Esophagus muscularis mucosa (tissue), 4 donors: Measurements from ENCODE around the gene PPTC7. TPM values are rescaled to one million over a fixed set of nuclear protein-coding genes. Genes with fewer than 3 reads are reported as not detected.

Experiments used
- DNase-seq: peaks from one replicate; pipeline ENCODE4 v3.0.0-alpha.2; 2017; ENCODE audit errors: extremely low spot score
- H3K27ac ChIP-seq, 4 donors: fragments of 200-600 bp; sonication (generic); replicated peaks in 1 of 4; 1 replicate in 3 of 4; 2 replicates in 1 of 4; pipeline ENCODE4 v1.5.1; 2016 to 2019; ENCODE audit warnings: mild to moderate bottlenecking in 1 of 4
- H3K27me3 ChIP-seq, 4 donors: fragments of 200-600 bp; sonication (generic); one replicate each; pipeline versions ENCODE4 v1.5.1 to v1.6.0; 2016 to 2019
- H3K36me3 ChIP-seq, 4 donors: fragments of 200-600 bp; sonication (generic); one replicate each; pipeline ENCODE4 v1.5.1; 2016 to 2019
- H3K4me1 ChIP-seq, 4 donors: fragments of 200-600 bp; sonication (generic); one replicate each; pipeline ENCODE4 v1.5.1; 2016 to 2019
- H3K4me3 ChIP-seq, 4 donors: fragments of 200-600 bp; sonication (generic); 1 replicate in 2 of 4; 2 replicates in 2 of 4; pipeline ENCODE4 v1.5.1; 2016 to 2019; ENCODE audit warnings: mild to moderate bottlenecking in 4 of 4, moderate library complexity in 1 of 4
- H3K9me3 ChIP-seq, 4 donors: fragments of 200-600 bp; sonication (generic); 1 replicate in 3 of 4; 2 replicates in 1 of 4; pipeline ENCODE4 v1.5.1; 2016 to 2019
- CTCF ChIP-seq, 3 experiments: fragments of 200-600 bp in 2 of 3; fragments of 450-650 bp in 1 of 3; sonication (generic) in 2 of 3; IDR thresholded peaks; one replicate each; pipeline ENCODE4 v1.5.1; 2017 to 2019; ENCODE audit warnings: antibody characterized with exemption in 3 of 3, mild to moderate bottlenecking in 2 of 3, moderate library complexity in 1 of 3
- EP300 ChIP-seq: sonication (generic); formaldehyde crosslinking; IDR thresholded peaks from one replicate; pipeline ENCODE4 v1.6.1; 2017; ENCODE audit warnings: antibody characterized with exemption
- POLR2A ChIP-seq: fragments of 450-650 bp; IDR thresholded peaks from one replicate; pipeline ENCODE4 v1.6.1; 2017; ENCODE audit warnings: antibody characterized with exemption, moderate library complexity, mild to moderate bottlenecking, low read depth
- POLR2AphosphoS5 ChIP-seq, 2 donors: sonication (generic); formaldehyde crosslinking; IDR thresholded peaks; one replicate each; pipeline ENCODE4 v1.6.1; 2017; ENCODE audit warnings: antibody characterized with exemption in 2 of 2
- WGBS: methylation state at CpG from one replicate; pipeline ENCODE4 v1.1.5; 2018; 5-methylcytosine and 5-hydroxymethylcytosine counted together
- intact Hi-C: fragments of 100-400 bp; cut with DNase I; formaldehyde crosslinking; loops from one replicate; pipeline ENCODE4 v1.15.1; 2023
- total RNA-seq, 4 donors: library from RNA; depleted of rRNA; stranded (reverse); fragments of >200 nt; gene quantifications; one replicate each; pipeline versions ENCODE4 v1.1.0 to v1.2.1, GENCODE V29; 2016

The PPTC7 gene
- total RNA-seq, 4 donors from 2014 or later, result 36.6 to 55.6 (median 53.2) TPM

GRCh38 chr12:110516995-110517394, 66.1 kb downstream of the PPTC7 start:
- H3K27ac ChIP-seq, result no peak overlapping the region
- intact Hi-C loops, result no loop called here
- WGBS, result 90% methylated on average over 3 of the region's 3 CpGs
- no peak for TF ChIP-seq POLR2A
- TF ChIP-seq CTCF (IDR thresholded peaks at IDR 0.05), result no peak
- no peak for TF ChIP-seq POLR2AphosphoS5 (IDR thresholded peaks at IDR 0.05)
- TF ChIP-seq EP300, result no peak
- H3K36me3 ChIP-seq, result no peaks in the 10 kb centered on the region
- no peaks in the 10 kb centered on the region for H3K27me3 ChIP-seq
- no peak overlapping the region for H3K4me3 ChIP-seq
- no peak for DNase-seq
- H3K9me3 ChIP-seq, result no peaks in the 10 kb centered on the region
- peaks cover 0 to 10% (median 6%) of the 10 kb centered on the region in 4 donors for H3K4me1 ChIP-seq

GRCh38 chr12:110514363-110514762, 68.8 kb downstream of the PPTC7 start:
- H3K27me3 ChIP-seq, result no peaks in the 10 kb centered on the region
- H3K9me3 ChIP-seq, result no peaks in the 10 kb centered on the region
- no peak overlapping the region for H3K27ac ChIP-seq
- no peaks in the 10 kb centered on the region for H3K36me3 ChIP-seq
- DNase-seq, result no peak
- intact Hi-C loops, result no loop called here
- peaks cover 0 to 10% (median 6%) of the 10 kb centered on the region in 4 donors for H3K4me1 ChIP-seq
- no peak overlapping the region for H3K4me3 ChIP-seq
- 70% methylated on average over 1 of the region's 1 CpG for WGBS
- TF ChIP-seq EP300 (no peak), POLR2A (no peak), POLR2AphosphoS5 (IDR thresholded peaks at IDR 0.05) (no peak), CTCF (IDR thresholded peaks at IDR 0.05) (no peak)

GRCh38 chr12:110513842-110514241, 69.3 kb downstream of the PPTC7 start:
- Histone ChIP-seq H3K4me3 (no peak overlapping the region), H3K4me1 (peaks cover 0 to 10% (median 6%) of the 10 kb centered on the region in 4 donors), H3K9me3 (no peaks in the 10 kb centered on the region), H3K36me3 (no peaks in the 10 kb centered on the region), H3K27me3 (no peaks in the 10 kb centered on the region), H3K27ac (no peak overlapping the region)
- DNase-seq, result no peak
- WGBS, result 81% methylated on average over 6 of the region's 6 CpGs
- TF ChIP-seq CTCF (IDR thresholded peaks at IDR 0.05) (no peak), POLR2AphosphoS5 (IDR thresholded peaks at IDR 0.05) (no peak), POLR2A (no peak), EP300 (no peak)
- intact Hi-C loops, result no loop called here

- TF ChIP-seq POLR2A (no peak), EP300 (no peak), POLR2AphosphoS5 (IDR thresholded peaks at IDR 0.05) (no peak), CTCF (IDR thresholded peaks at IDR 0.05) (no peak)
- Histone ChIP-seq H3K27me3 (no peaks in the 10 kb centered on the region), H3K4me3 (no peak overlapping the region), H3K27ac (no peak overlapping the region), H3K4me1 (peaks cover 0 to 10% (median 6%) of the 10 kb centered on the region in 4 donors), H3K9me3 (no peaks in the 10 kb centered on the region), H3K36me3 (no peaks in the 10 kb centered on the region)
- no peak for DNase-seq
- intact Hi-C loops, result no loop called here
- WGBS, result 97% methylated on average over 4 of the region's 4 CpGs
Observed at GRCh38 chr12:110508071-110508586, 75.0 kb downstream of the PPTC7 start.

- peaks cover 13 to 18% (median 15%) of the 10 kb centered on the region in 4 donors for H3K4me1 ChIP-seq
- no peak overlapping the region for H3K27ac ChIP-seq
- H3K9me3 ChIP-seq, result no peaks in the 10 kb centered on the region
- WGBS, result 81% methylated on average over 3 of the region's 3 CpGs
- intact Hi-C loops, result no loop called here
- H3K27me3 ChIP-seq, result no peaks in the 10 kb centered on the region
- no peak for DNase-seq
- TF ChIP-seq EP300, result no peak
- no peak for TF ChIP-seq CTCF (IDR thresholded peaks at IDR 0.05)
- H3K36me3 ChIP-seq, result no peaks in the 10 kb centered on the region
- H3K4me3 ChIP-seq, result no peak overlapping the region
Observed at GRCh38 chr12:110505332-110505731, 77.8 kb downstream of the PPTC7 start.
